Fibroblast of mammary gland (primary cell): ENCODE data around the gene FAF2.

Source experiments
- DNase-seq: peaks from one replicate; pipeline ENCODE4 v3.0.0-alpha.2; 2010; ENCODE audit warnings: low read depth
- H3K4me3 ChIP-seq: 2 replicates; pipeline ENCODE4 v1.5.1; 2011; ENCODE audit warnings: low read depth, mild to moderate bottlenecking, low read length, moderate library complexity; ENCODE audit not compliant: control insufficient read depth
- CTCF ChIP-seq: conservative IDR thresholded peaks from 2 replicates; pipeline ENCODE4 v1.5.1; 2011; ENCODE audit warnings: low read depth, low read length, inconsistent platforms; ENCODE audit not compliant: control insufficient read depth, insufficient read depth

The FAF2 gene

DNA sequence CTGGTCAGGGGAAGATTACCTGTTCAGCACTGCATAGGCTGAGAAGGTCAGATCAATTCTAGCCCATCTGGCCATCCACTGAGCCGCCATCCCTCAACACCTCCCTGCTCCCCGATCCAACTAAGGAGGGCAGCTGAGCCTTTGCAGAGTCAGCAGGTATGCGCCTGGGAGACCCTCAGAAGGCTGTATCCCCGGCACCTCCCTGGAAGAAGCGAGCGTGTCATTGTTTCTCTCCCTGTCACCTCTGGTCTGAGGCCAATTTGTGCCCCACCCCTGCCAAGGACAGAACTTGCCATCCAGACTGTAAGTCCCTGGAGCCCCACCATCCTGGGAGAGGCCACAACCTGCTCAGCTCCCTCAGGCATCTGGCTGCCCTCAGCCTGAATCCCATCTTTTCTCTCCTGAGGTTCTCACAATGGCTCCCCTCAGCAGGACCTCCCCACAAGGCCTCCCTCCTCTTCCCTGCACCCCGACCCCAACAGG lies 34.4 kb upstream of the FAF2 start:
- no peak overlapping the region for H3K4me3 ChIP-seq
- DNase-seq: no peak
- TF ChIP-seq CTCF: no peak

DNA sequence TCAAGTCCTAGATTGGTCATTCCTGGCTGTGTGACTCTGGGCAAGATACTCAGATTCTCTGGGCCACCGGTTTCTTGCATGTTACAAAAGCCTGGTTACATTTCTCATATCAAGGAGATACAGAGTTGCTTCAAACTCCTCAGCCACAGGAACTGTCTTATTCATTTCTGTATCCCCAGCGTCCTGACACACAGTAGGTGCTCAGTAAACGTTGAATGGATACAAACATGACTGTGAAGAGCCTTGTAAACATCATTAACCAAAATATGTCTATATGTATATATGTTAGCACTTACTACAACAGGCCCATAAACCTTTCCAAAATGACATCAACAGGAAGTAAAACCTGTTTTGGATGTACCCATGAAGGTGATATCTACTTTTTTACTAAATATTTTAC lies 33.5 kb upstream of the FAF2 start:
- TF ChIP-seq CTCF: no peak
- no peak for DNase-seq
- H3K4me3 ChIP-seq: no peak overlapping the region

DNA sequence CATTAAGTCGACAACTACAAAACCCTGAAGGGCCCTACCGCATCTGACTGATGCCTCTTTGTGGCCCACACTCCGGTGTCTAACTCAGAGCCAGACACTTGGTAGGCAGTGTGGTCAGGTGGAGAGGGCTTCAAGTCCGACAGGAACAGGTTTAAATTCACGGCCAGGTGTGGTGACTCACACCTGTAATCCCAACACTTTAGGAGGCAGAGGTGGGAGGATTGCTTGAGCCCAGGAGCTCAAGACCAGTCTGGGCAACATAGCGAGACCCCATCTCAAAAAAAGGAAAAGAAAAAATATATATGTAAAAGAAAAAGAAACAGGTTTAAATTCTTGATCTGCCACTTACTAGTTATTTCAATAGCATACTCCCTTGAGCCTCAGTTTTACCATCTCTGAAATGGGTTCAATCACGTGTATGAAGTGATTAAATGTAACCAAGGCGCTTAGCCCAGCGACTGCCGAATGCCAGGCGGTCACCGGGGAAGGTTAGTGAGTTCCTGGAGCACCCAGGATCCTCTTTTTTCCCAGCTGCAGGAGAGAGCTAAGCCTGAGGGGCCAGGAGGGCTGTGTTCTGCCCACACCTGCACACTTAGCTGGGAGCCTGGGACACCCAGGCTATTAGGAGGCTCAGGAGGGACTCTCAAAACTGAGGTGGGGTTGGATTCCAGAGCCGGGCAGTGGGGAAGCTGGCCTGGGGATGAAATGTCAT lies 32.8 kb upstream of the FAF2 start:
- DNase-seq: no peak
- TF ChIP-seq CTCF: no peak
- peak overlapping the region; percentile 69 for H3K4me3 ChIP-seq

DNA sequence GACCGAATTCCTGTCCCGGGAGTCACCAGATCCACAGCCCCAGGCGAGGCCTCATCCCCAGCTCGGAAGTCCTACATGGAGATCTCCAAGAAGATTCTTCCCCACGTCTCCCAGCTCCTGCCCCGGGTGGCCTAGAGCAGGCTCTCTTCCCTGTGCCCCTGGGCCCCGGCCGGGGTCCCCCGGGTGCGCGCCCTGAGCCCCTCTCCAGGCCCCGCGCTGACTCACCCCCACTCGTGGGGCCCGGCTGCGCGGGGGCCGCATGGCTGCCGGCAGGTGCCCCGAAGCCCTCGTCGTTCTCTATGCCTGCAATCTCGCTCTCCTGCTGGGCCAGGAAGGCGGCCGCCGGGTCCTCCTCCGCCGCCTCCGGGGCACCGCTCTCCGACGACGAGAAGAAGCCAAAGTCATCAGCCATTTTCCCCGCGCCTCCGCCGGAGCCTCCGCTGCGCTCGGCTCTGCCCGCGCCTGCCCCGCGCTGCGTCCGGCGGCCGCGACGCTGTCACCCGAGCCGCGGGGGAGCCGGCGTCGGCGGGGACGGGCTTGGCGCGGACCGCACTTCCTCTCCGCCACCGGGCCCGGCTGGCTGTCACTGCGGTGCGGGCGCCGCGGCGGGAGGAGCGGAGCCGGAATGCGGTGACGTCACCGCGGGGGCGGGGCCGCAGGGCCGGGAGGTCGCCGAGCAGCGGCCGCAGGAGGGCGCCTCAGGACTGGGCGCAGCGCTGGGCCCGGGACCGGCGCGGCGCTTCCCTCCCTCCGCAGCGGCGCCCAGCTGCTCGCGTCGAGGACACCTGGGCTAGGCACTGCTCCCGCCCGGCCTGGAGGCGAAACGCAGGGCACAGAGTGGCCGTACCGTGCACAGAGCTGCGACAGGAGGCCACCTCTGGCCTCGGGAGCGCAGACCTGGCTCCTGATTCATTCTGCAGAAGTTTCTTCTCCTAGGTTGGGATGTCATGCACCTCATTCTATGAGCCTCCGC lies 31.9 kb upstream of the FAF2 start, which contains the start of gene CLTB:
CLTB (minus strand) TSS at position 588 of the 973 bp plus-strand sequence; CDS start at position 412, 176 bp downstream.
- TF ChIP-seq CTCF: peak; percentile 21
- DNase-seq: peak; percentile 71
- H3K4me3 ChIP-seq: peak within 1 kb of the TSS; percentile 69

GRCh38 chr5:176416965-176417364 lies 31.2 kb upstream of the FAF2 start:
- no peak for DNase-seq
- TF ChIP-seq CTCF: no peak
- no peak overlapping the region for H3K4me3 ChIP-seq

- TF ChIP-seq CTCF: no peak
- no peak overlapping the region for H3K4me3 ChIP-seq
- DNase-seq: no peak
These were observed 29.9 kb upstream of the FAF2 start for GRCh38 chr5:176418251-176418650.
